GM19452 (cell line): ENCODE results near the gene PNPLA6.

Experiments used
- ATAC-seq: cut with Tn5 transposase; IDR thresholded peaks from one replicate; pipeline ENCODE4 v1.9.1; 2021; ENCODE audit not compliant: unreplicated experiment

PNPLA6 gene

GRCh38 chr19:7515110-7515644, 20.3 kb upstream of the PNPLA6 start:
- no peak for ATAC-seq

DNA sequence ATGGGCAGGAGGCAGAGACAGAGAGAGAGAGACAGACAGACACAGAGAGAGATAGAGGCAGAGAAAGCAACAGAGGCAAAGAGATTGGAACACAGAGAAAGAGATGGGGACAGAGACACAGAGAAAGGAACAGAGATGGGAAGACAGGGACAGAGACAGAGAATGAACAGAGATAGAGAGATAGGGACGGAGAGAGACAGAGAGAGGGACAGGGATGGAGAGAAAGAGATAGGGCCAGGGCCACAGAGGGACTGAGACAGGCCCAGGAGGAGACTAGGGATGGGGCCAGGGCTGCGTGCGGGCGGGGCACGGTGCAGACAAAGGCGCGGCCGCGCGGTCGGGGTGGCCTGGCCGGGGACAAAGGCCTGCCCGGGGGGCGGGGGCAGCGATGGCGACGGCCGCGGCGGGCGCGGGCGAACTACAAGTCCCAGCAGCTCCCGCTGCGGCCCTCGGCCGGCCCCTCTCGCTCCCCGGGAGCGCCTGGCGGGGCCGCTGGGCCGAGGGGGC, 19.8 kb upstream of the PNPLA6 start, which contains the start of gene ZNF358:
TSS of gene ZNF358 (plus strand) at position 459 of the 507 bp plus-strand sequence. CDS start 3,140 bp downstream, outside the sequence.
- ATAC-seq = no peak

- no peak for ATAC-seq
These were observed 19.2 kb upstream of the PNPLA6 start for GRCh38 chr19:7516333-7516732.

GRCh38 chr19:7516878-7517277, 18.6 kb upstream of the PNPLA6 start:
- ATAC-seq = no peak

DNA sequence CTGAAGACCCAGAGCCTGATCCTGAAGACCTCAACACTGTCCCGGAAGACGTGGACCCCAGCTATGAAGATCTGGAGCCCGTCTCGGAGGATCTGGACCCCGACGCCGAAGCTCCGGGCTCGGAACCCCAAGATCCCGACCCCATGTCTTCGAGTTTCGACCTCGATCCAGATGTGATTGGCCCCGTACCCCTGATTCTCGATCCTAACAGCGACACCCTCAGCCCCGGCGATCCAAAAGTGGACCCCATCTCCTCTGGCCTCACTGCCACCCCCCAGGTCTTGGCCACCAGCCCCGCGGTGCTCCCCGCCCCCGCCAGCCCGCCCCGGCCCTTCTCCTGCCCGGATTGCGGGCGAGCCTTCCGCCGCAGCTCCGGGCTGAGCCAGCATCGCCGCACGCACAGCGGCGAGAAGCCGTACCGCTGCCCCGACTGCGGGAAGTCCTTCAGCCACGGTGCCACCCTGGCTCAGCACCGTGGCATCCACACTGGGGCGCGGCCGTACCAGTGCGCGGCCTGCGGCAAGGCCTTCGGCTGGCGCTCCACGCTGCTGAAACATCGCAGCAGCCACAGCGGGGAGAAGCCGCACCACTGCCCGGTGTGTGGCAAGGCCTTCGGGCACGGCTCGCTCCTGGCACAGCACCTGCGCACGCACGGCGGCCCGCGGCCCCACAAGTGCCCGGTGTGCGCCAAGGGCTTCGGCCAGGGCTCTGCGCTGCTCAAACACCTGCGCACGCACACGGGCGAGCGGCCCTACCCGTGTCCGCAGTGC, 16.0 kb upstream of the PNPLA6 start:
- ATAC-seq = no peak

DNA sequence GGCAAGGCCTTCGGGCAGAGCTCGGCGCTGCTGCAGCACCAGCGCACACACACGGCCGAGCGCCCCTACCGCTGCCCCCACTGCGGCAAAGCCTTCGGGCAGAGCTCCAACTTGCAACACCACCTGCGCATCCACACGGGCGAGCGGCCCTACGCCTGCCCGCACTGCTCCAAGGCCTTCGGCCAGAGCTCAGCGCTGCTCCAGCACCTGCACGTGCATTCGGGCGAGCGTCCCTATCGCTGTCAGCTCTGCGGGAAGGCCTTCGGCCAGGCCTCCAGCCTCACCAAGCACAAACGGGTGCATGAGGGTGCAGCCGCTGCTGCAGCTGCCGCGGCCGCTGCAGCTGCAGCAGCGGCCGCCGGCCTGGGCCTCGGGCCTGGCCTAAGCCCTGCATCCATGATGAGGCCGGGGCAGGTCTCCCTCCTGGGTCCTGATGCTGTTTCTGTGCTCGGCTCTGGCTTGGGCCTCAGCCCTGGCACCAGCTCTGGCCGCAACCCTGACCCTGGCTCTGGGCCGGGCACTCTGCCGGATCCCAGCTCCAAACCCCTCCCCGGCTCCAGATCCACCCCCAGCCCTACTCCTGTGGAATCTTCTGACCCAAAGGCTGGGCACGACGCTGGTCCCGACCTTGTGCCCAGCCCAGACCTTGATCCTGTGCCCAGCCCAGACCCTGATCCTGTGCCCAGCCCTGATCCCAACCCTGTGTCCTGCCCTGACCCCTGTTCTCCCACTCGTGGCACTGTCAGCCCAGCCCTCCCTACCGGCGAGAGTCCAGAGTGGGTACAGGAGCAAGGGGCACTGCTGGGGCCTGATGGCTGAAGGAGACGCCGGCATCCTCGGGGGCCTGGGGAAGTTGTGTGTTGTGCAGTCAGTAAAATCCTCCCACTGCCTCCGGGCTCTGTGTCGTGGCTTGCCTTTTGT, 15.1 kb upstream of the PNPLA6 start:
- no peak for ATAC-seq

GRCh38 chr19:7521551-7522071, 13.9 kb upstream of the PNPLA6 start:
- no peak for ATAC-seq

GRCh38 chr19:7522072-7522922, 13.2 kb upstream of the PNPLA6 start, which contains the start of gene MCOLN1:
TSS of gene MCOLN1 (plus strand) at chr19:7522624. CDS start at chr19:7522751, 127 bp downstream.
- ATAC-seq = peak; percentile 77

DNA sequence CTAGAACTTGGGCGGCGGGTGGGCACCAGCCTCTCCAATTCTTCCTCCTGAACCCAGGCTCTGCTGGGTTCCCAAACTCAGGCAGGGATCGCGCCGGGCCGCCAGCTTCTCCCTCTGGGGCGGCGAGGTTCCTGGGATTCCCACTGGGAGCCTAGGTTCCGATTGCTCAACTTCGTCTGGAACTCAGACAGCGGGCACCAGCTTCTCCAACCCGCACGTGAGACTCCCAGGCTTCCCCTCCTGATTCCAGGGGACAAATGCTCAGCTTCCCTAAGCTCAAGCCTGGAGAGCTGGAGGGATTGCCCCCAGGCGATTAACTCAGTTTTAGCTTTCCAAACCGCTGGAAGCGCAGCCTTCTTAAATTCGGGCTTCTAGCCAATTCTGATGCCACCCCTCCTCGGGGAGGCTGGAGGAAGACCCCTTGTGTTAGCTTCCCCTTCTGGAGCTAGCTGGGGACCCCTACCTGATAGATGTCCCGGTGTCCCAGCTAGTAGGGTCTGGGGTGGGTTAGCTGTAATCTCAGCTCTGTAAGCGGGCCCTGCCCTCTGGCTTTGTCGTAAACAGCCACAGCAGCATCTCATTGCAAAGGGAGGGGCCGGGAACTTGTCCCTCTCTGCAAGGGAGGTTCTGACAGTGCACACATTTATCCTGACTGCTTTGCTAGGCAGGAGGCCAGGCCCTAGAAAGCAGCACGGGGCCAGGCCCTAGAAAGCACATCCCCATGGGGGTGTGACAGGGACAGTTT, 12.4 kb upstream of the PNPLA6 start:
- ATAC-seq = no peak

- ATAC-seq = no peak
These were observed 11.0 kb upstream of the PNPLA6 start for GRCh38 chr19:7524523-7524922.

GRCh38 chr19:7524992-7525739, 10.4 kb upstream of the PNPLA6 start:
- ATAC-seq = no peak

GRCh38 chr19:7526059-7526929, 9.2 kb upstream of the PNPLA6 start:
- no peak for ATAC-seq

DNA sequence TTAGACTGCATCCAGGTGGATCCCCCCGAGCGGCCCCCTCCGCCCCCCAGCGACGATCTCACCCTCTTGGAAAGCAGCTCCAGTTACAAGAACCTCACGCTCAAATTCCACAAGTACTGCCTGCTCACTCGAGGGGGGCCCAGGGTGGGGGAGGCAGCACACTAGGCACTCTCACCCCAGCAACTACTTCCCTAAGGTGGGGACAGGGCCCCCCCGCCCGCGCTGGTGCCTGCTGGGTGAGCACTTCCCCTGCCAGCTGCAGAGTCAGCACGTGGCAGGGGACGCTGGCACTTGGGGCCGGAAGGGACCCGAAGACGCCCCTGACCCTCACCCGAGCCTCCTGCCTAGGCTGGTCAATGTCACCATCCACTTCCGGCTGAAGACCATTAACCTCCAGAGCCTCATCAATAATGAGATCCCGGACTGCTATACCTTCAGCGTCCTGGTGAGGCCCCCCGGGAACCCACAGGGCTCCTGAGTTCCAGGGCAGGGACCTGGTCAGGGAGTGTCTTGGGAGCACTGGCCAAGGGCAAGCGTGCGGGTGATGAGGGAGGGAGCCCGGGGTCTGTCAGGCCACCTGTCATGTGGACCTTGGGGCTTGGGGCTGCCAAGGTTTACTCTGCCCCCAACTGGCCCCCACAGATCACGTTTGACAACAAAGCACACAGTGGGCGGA, 7.9 kb upstream of the PNPLA6 start:
- ATAC-seq = no peak

- ATAC-seq = no peak
These were observed 7.4 kb upstream of the PNPLA6 start for GRCh38 chr19:7528192-7528519.

GRCh38 chr19:7528522-7529245, 6.8 kb upstream of the PNPLA6 start:
- no peak for ATAC-seq

DNA sequence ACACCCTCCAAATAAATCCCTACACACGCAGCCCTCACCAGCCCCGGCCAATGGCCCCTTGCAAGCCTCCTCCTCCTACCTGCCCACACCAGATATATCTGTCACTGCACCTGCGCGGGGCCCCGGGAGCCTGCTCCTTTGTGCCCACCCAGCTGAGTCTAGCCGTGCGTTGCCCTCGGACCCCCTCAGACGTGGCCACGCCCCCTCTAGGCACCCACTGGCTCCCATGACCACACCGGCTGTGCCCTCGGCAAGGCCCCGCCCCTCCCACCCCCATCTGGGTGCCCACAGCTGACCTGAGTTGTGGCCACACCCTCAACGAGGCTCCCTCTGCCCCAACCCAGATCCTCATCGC, 6.3 kb upstream of the PNPLA6 start:
- no peak for ATAC-seq
